ENCODE data around the gene GPATCH11. TPM values are rescaled to one million over a fixed set of nuclear protein-coding genes. Genes with fewer than 3 reads are reported as not detected.

GPATCH11 gene
- total RNA-seq, 2 donors from 2014 or later: 3.8 to 6.0 TPM

GRCh38 chr2:37110306-37111212, 26.2 kb downstream of the GPATCH11 start:
- Histone ChIP-seq H3K27me3 (no peaks in the 10 kb centered on the region), H3K36me3 (peaks cover 55% of the 10 kb centered on the region), H3K27ac (no peak overlapping the region), H3K4me1 (no peaks in the 10 kb centered on the region), H3K4me3 (no peak overlapping the region), H3K9me3 (no peaks in the 10 kb centered on the region)
- no peak for DNase-seq (ENCODE audit: low spot score)
- TF ChIP-seq CTCF (IDR thresholded peaks at IDR 0.05): no peak

- no peak for TF ChIP-seq CTCF (IDR thresholded peaks at IDR 0.05)
- DNase-seq (ENCODE audit: low spot score): no peak
- Histone ChIP-seq H3K4me1 (no peaks in the 10 kb centered on the region), H3K9me3 (no peaks in the 10 kb centered on the region), H3K27ac (no peak overlapping the region), H3K36me3 (peaks cover 49% of the 10 kb centered on the region), H3K4me3 (no peak overlapping the region), H3K27me3 (no peaks in the 10 kb centered on the region)
Observed at GRCh38 chr2:37111958-37112357, 27.6 kb downstream of the GPATCH11 start.

- no peaks in the 10 kb centered on the region for H3K27me3 ChIP-seq
- no peaks in the 10 kb centered on the region for H3K4me1 ChIP-seq
- no peak overlapping the region for H3K4me3 ChIP-seq
- H3K27ac ChIP-seq: no peak overlapping the region
- TF ChIP-seq CTCF (IDR thresholded peaks at IDR 0.05): no peak
- peaks cover 38% of the 10 kb centered on the region for H3K36me3 ChIP-seq
- H3K9me3 ChIP-seq: no peaks in the 10 kb centered on the region
- DNase-seq (ENCODE audit: low spot score): no peak
Observed at GRCh38 chr2:37117566-37117965, 33.2 kb downstream of the GPATCH11 start.

GRCh38 chr2:37119157-37119556, 34.8 kb downstream of the GPATCH11 start:
- DNase-seq (ENCODE audit: low spot score): no peak
- no peaks in the 10 kb centered on the region for H3K9me3 ChIP-seq
- TF ChIP-seq CTCF (IDR thresholded peaks at IDR 0.05): no peak
- peaks cover 44% of the 10 kb centered on the region for H3K36me3 ChIP-seq
- no peak overlapping the region for H3K4me3 ChIP-seq
- no peak overlapping the region for H3K27ac ChIP-seq
- no peaks in the 10 kb centered on the region for H3K4me1 ChIP-seq
- no peaks in the 10 kb centered on the region for H3K27me3 ChIP-seq

- no peak for TF ChIP-seq CTCF (IDR thresholded peaks at IDR 0.05)
- Histone ChIP-seq H3K9me3 (no peaks in the 10 kb centered on the region), H3K4me1 (no peaks in the 10 kb centered on the region), H3K4me3 (no peak overlapping the region), H3K36me3 (peaks cover 35% of the 10 kb centered on the region), H3K27ac (no peak overlapping the region), H3K27me3 (no peaks in the 10 kb centered on the region)
- no peak for DNase-seq (ENCODE audit: low spot score)
Observed at GRCh38 chr2:37125416-37125815, 41.1 kb downstream of the GPATCH11 start.
